ENCODE results near the gene PCCA.
"Not testable (repeated sequence)": the region's sequence is repeated elsewhere in the genome, so short reads cannot be mapped to it uniquely, and the experiment has no call there.

Gene PCCA

GRCh38 chr13:100098445-100099116 is 9.7 kb downstream of the PCCA start:
- no peak for DNase-seq

- not testable (repeated sequence) for DNase-seq
Measured at GRCh38 chr13:100099117-100099445, 10.2 kb downstream of the PCCA start.

GRCh38 chr13:100100115-100100879 is 11.4 kb downstream of the PCCA start:
- DNase-seq, result no peak

- no peak for DNase-seq
Measured at GRCh38 chr13:100102042-100102441, 13.1 kb downstream of the PCCA start.

- no peak for DNase-seq
Measured at GRCh38 chr13:100106005-100106404, 17.1 kb downstream of the PCCA start.

- no peak for DNase-seq
Measured at GRCh38 chr13:100106705-100107104, 17.8 kb downstream of the PCCA start.

GRCh38 chr13:100108913-100109507 is 20.1 kb downstream of the PCCA start:
- DNase-seq, result no peak

- DNase-seq, result no peak
Measured at GRCh38 chr13:100110269-100110668, 21.4 kb downstream of the PCCA start.

GRCh38 chr13:100112186-100112838 is 23.4 kb downstream of the PCCA start:
- no peak for DNase-seq

- DNase-seq, result no peak
Measured at GRCh38 chr13:100115693-100116254, 26.9 kb downstream of the PCCA start.

GRCh38 chr13:100124265-100124664 is 35.4 kb downstream of the PCCA start:
- DNase-seq, result peak in 1 of 2 donors; percentile 41

- no peak for DNase-seq
Measured at GRCh38 chr13:100125946-100126345, 37.1 kb downstream of the PCCA start.

- no peak for DNase-seq
Measured at GRCh38 chr13:100128373-100128772, 39.5 kb downstream of the PCCA start.

GRCh38 chr13:100128838-100129237 is 39.9 kb downstream of the PCCA start:
- no peak for DNase-seq

- no peak for DNase-seq
Measured at GRCh38 chr13:100129605-100130004, 40.7 kb downstream of the PCCA start.

GRCh38 chr13:100130092-100130491 is 41.2 kb downstream of the PCCA start:
- no peak for DNase-seq

GRCh38 chr13:100130930-100131511 is 42.1 kb downstream of the PCCA start:
- DNase-seq, result no peak

GRCh38 chr13:100131863-100132574 is 43.1 kb downstream of the PCCA start:
- DNase-seq, result peak in 1 of 2 donors; percentile 63

GRCh38 chr13:100138859-100139491 is 50.1 kb downstream of the PCCA start:
- no peak for DNase-seq

- DNase-seq, result no peak
Measured at GRCh38 chr13:100139817-100140216, 50.9 kb downstream of the PCCA start.

GRCh38 chr13:100140441-100140840 is 51.5 kb downstream of the PCCA start:
- DNase-seq, result no peak
